Measurements from ENCODE around the gene B4GALNT3. TPM values are rescaled to one million over a fixed set of nuclear protein-coding genes. Genes with fewer than 3 reads are reported as not detected.

B4GALNT3 gene
- total and polyA plus RNA-seq, 10 of the 15 experiments (the other 5 are each of a cell fraction or from before 2014, with no cell fraction given), result 0.05 to 4.2 (median 2.7) TPM; not detected in 1

- H3K36me3 ChIP-seq (ENCODE audit: control insufficient read depth in 2 of 2, insufficient read depth in 2 of 2, low read length in 1 of 2), result no peaks in the 10 kb centered on the region
- H3K4me3 ChIP-seq, result no peak overlapping the region
- no peaks in the 10 kb centered on the region for H3K79me2 ChIP-seq (ENCODE audit: control insufficient read depth, insufficient read depth, low read length)
- H3K9ac ChIP-seq (ENCODE audit: control insufficient read depth, insufficient read depth, low read length), result no peak overlapping the region
- no peak overlapping the region for H3K27ac ChIP-seq (ENCODE audit: control insufficient read depth, insufficient read depth)
- H3K27me3 ChIP-seq (replicated peaks in 1 of 2; ENCODE audit: control insufficient read depth in 2 of 2, insufficient read depth in 2 of 2, low read length in 1 of 2), result no peaks in the 10 kb centered on the region; a peak in 1 of 4 replicates
- ChIA-PET RAD21 (ENCODE audit: unreplicated experiment) (no interaction called here), POLR2A (no interaction called here), SMC1A (ENCODE audit: uncharacterized antibody, unreplicated experiment) (no interaction called here), CTCF (no interaction called here)
- no peak overlapping the region for H2AFZ ChIP-seq (ENCODE audit: control insufficient read depth, low read depth, low read length)
- ATAC-seq, result no peak
- H3K9me3 ChIP-seq (replicated peaks; ENCODE audit: control insufficient read depth, insufficient read depth, low read length), result no peaks in the 10 kb centered on the region
- no peaks in the 10 kb centered on the region for H4K20me1 ChIP-seq (ENCODE audit: control insufficient read depth, insufficient read depth)
- no TSS peak for BruUV-seq (replicated peaks)
- no peaks in the 10 kb centered on the region for H3K4me1 ChIP-seq (ENCODE audit: control insufficient read depth, insufficient read depth, low read length)
- no peak for FAIRE-seq
- no peak for DNase-seq (ENCODE audit: low read depth, low spot score)
- intact Hi-C loops (cut with micrococcal nuclease; ENCODE audit: unreplicated experiment), result no loop called here
- in situ Hi-C loops (cut with MboI), result no loop called here
- H3K4me2 ChIP-seq (ENCODE audit: control insufficient read depth, insufficient read depth), result no peak overlapping the region
- 65% methylated on average over 6 of the region's 6 CpGs for WGBS (ENCODE audit: insufficient coverage, insufficient replicate concordance, low lambda C conversion rate, missing lambda C conversion rate)
- TF ChIP-seq BMI1 (IDR thresholded peaks at IDR 0.05; ENCODE audit: borderline replicate concordance), result no peak
- no peak for TF ChIP-seq TCF12 (IDR thresholded peaks at IDR 0.05; ENCODE audit: low read depth, low read length)
- no peak for TF ChIP-seq YY1 (IDR thresholded peaks at IDR 0.05; ENCODE audit: low read depth, low read length)
- TF ChIP-seq SUZ12 (IDR thresholded peaks at IDR 0.05; ENCODE audit: unreplicated experiment), result no peak
- TF ChIP-seq CEBPB (IDR thresholded peaks at IDR 0.05; ENCODE audit: borderline replicate concordance in 1 of 2, low read depth in 2 of 2, low read length in 2 of 2), result no peak
- TF ChIP-seq NR2F1 (conservative IDR thresholded peaks at IDR 0.05), result no peak
- no peak for TF ChIP-seq RFX5 (IDR thresholded peaks at IDR 0.05; ENCODE audit: low read depth, low read length)
- no peak for TF ChIP-seq MYB (IDR thresholded peaks at IDR 0.05; ENCODE audit: borderline replicate concordance, low read depth, low read length)
- no peak for TF ChIP-seq SP1 (IDR thresholded peaks at IDR 0.05; ENCODE audit: low read depth, low read length)
- TF ChIP-seq PKNOX1 (IDR thresholded peaks at IDR 0.05), result no peak
- no peak for TF ChIP-seq BCLAF1 (IDR thresholded peaks at IDR 0.05)
- TF ChIP-seq TCF3 (IDR thresholded peaks at IDR 0.05; ENCODE audit: borderline replicate concordance, insufficient read depth, low read depth, low read length), result no peak
- TF ChIP-seq IKZF1 (conservative IDR thresholded peaks at IDR 0.05), result no peak
- no peak for TF ChIP-seq ZBED1 (IDR thresholded peaks at IDR 0.05; ENCODE audit: borderline replicate concordance)
- no peak for TF ChIP-seq CUX1 (IDR thresholded peaks at IDR 0.05; ENCODE audit: insufficient replicate concordance, low read depth, low read length)
- no peak for TF ChIP-seq E2F4 (IDR thresholded peaks at IDR 0.05; ENCODE audit: low read depth, low read length)
These were observed 53.2 kb downstream of the B4GALNT3 start for GRCh38 chr12:512933-513332.

Data from GM12878 (cell line).